Ovary (tissue), 3 donors: Measurements from ENCODE around the gene CENPU.

Experiments
- CTCF ChIP-seq, 3 donors: fragments of 450-650 bp in 2 of 3; fragments of 200-600 bp in 1 of 3; IDR thresholded peaks; one replicate each; pipeline versions ENCODE4 v1.5.1 to v1.8.0; 2016 to 2022; ENCODE audit warnings: antibody characterized with exemption in 3 of 3, mild to moderate bottlenecking in 1 of 3
- EP300 ChIP-seq: sonication (generic); formaldehyde crosslinking; IDR thresholded peaks from one replicate; pipeline ENCODE4 v1.6.1; 2017; ENCODE audit warnings: antibody characterized with exemption
- POLR2A ChIP-seq: fragments of 450-650 bp; IDR thresholded peaks from one replicate; pipeline ENCODE4 v1.6.1; 2017; ENCODE audit warnings: antibody characterized with exemption, mild to moderate bottlenecking, moderate library complexity
- donor health status: DM: no; HTN: no; CAD: no.

GRCh38 chr4:184740980-184741391, 7.1 kb upstream of the CENPU start:
- TF ChIP-seq CTCF (IDR thresholded peaks at IDR 0.05), result no peak
- no peak for TF ChIP-seq EP300
- TF ChIP-seq POLR2A, result no peak
